Measurements from ENCODE around the gene OPA3.

- TF ChIP-seq CTCF (IDR thresholded peaks at IDR 0.05 in 2 of 3, conservative IDR thresholded peaks at IDR 0.05 in 1 of 3; ENCODE audit: borderline replicate concordance in 1 of 3, insufficient read depth in 1 of 3, low read depth in 2 of 3, low read length in 2 of 3) = no peak
- no peak for TF ChIP-seq ZNF274 (IDR thresholded peaks at IDR 0.05; ENCODE audit: low read depth, low read length)
- TF ChIP-seq ELF1 (IDR thresholded peaks at IDR 0.05; ENCODE audit: borderline replicate concordance, low read depth) = no peak
- TF ChIP-seq POLR2AphosphoS5 (IDR thresholded peaks at IDR 0.05; ENCODE audit: low read depth, low read length) = no peak
- TF ChIP-seq RAD21 (IDR thresholded peaks at IDR 0.05; ENCODE audit: low read depth) = no peak
- TF ChIP-seq SP1 (IDR thresholded peaks at IDR 0.05; ENCODE audit: low read depth) = no peak
- TF ChIP-seq, protein P1, sequence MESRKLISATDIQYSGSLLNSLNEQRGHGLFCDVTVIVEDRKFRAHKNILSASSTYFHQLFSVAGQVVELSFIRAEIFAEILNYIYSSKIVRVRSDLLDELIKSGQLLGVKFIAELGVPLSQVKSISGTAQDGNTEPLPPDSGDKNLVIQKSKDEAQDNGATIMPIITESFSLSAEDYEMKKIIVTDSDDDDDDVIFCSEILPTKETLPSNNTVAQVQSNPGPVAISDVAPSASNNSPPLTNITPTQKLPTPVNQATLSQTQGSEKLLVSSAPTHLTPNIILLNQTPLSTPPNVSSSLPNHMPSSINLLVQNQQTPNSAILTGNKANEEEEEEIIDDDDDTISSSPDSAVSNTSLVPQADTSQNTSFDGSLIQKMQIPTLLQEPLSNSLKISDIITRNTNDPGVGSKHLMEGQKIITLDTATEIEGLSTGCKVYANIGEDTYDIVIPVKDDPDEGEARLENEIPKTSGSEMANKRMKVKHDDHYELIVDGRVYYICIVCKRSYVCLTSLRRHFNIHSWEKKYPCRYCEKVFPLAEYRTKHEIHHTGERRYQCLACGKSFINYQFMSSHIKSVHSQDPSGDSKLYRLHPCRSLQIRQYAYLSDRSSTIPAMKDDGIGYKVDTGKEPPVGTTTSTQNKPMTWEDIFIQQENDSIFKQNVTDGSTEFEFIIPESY (IDR thresholded peaks at IDR 0.05; ENCODE audit: extremely low read depth, insufficient replicate concordance, low read length) = no peak
These were observed 13.8 kb upstream of the OPA3 start for GRCh38 chr19:45598267-45599001.
